ENCODE results near the gene TMPRSS4. TPM values are rescaled to one million over a fixed set of nuclear protein-coding genes. Genes with fewer than 3 reads are reported as not detected.

Gene TMPRSS4
- polyA plus RNA-seq, 3 donors, result not detected

GRCh38 chr11:118133816-118134215, 56.9 kb downstream of the TMPRSS4 start:
- Histone ChIP-seq H3K4me3 (replicated peaks in 1 of 3; ENCODE audit: low read depth in 2 of 3, low read length in 3 of 3) (no peak overlapping the region), H3K36me3 (replicated peaks in 1 of 2; ENCODE audit: control insufficient read depth in 1 of 2, insufficient read depth in 2 of 2, low read length in 2 of 2) (no peaks in the 10 kb centered on the region), H3K9ac (ENCODE audit: insufficient read depth, low read length, poor library complexity, severe bottlenecking) (no peak overlapping the region), H3K27me3 (ENCODE audit: control insufficient read depth in 2 of 2, insufficient read depth in 2 of 2, low read length in 2 of 2) (no peaks in the 10 kb centered on the region), H3K79me2 (ENCODE audit: insufficient read depth, low read length) (no peaks in the 10 kb centered on the region), H3K9me3 (replicated peaks in 1 of 2; ENCODE audit: control insufficient read depth in 1 of 2, insufficient read depth in 1 of 2, low read length in 2 of 2) (no peaks in the 10 kb centered on the region), H3K4me2 (replicated peaks; ENCODE audit: extremely low read depth, low read length, poor library complexity, severe bottlenecking) (no peak overlapping the region), H3K4me1 (ENCODE audit: control insufficient read depth in 1 of 2, insufficient read depth in 2 of 2, low read length in 2 of 2) (peaks cover 13 to 25% of the 10 kb centered on the region in 2 donors), H4K20me1 (ENCODE audit: insufficient read depth, low read length) (no peaks in the 10 kb centered on the region), H3K27ac (ENCODE audit: low read depth in 1 of 2, low read length in 2 of 2) (no peak overlapping the region), H2AFZ (ENCODE audit: insufficient read depth, low read depth, low read length, poor library complexity, severe bottlenecking) (no peak overlapping the region)
- peaks cover 2 to 10% (median 9%) of the 10 kb centered on the region in 3 donors for H3K27me3 Mint-ChIP-seq (ENCODE audit: low read depth in 3 of 3)
- 99% methylated on average over 7 of the region's 10 CpGs for WGBS (ENCODE audit: insufficient coverage)
- no peak for TF ChIP-seq CTCF (IDR thresholded peaks at IDR 0.05)
- H3K4me1 Mint-ChIP-seq, result peaks cover 27% of the 10 kb centered on the region
- H3K9me3 Mint-ChIP-seq, result peaks cover 0 to 2% (median 0%) of the 10 kb centered on the region in 7 donors
- DNase-seq, result no peak
- H3K36me3 Mint-ChIP-seq, result no peaks in the 10 kb centered on the region
- H3K27ac Mint-ChIP-seq, result no peak overlapping the region
- no peak overlapping the region for H3K4me3 Mint-ChIP-seq
- intact Hi-C loops (cut with micrococcal nuclease), result no loop called here

GRCh38 chr11:118135051-118135795, 58.3 kb downstream of the TMPRSS4 start:
- H3K36me3 Mint-ChIP-seq, result no peaks in the 10 kb centered on the region
- Histone ChIP-seq H3K4me3 (replicated peaks in 1 of 3; ENCODE audit: low read depth in 2 of 3, low read length in 3 of 3) (no peak overlapping the region), H4K20me1 (ENCODE audit: insufficient read depth, low read length) (no peaks in the 10 kb centered on the region), H3K79me2 (ENCODE audit: insufficient read depth, low read length) (no peaks in the 10 kb centered on the region), H3K4me1 (ENCODE audit: control insufficient read depth in 1 of 2, insufficient read depth in 2 of 2, low read length in 2 of 2) (peaks cover 0 to 11% of the 10 kb centered on the region in 2 donors), H3K27me3 (ENCODE audit: control insufficient read depth in 2 of 2, insufficient read depth in 2 of 2, low read length in 2 of 2) (no peaks in the 10 kb centered on the region), H3K9me3 (replicated peaks in 1 of 2; ENCODE audit: control insufficient read depth in 1 of 2, insufficient read depth in 1 of 2, low read length in 2 of 2) (no peaks in the 10 kb centered on the region), H3K4me2 (replicated peaks; ENCODE audit: extremely low read depth, low read length, poor library complexity, severe bottlenecking) (no peak overlapping the region), H3K36me3 (replicated peaks in 1 of 2; ENCODE audit: control insufficient read depth in 1 of 2, insufficient read depth in 2 of 2, low read length in 2 of 2) (no peaks in the 10 kb centered on the region), H2AFZ (ENCODE audit: insufficient read depth, low read depth, low read length, poor library complexity, severe bottlenecking) (no peak overlapping the region), H3K27ac (ENCODE audit: low read depth in 1 of 2, low read length in 2 of 2) (no peak overlapping the region), H3K9ac (ENCODE audit: insufficient read depth, low read length, poor library complexity, severe bottlenecking) (no peak overlapping the region)
- H3K27ac Mint-ChIP-seq, result no peak overlapping the region
- H3K9me3 Mint-ChIP-seq, result peaks cover 0 to 2% (median 0%) of the 10 kb centered on the region in 7 donors
- DNase-seq, result no peak
- peaks cover 3 to 14% (median 12%) of the 10 kb centered on the region in 3 donors for H3K27me3 Mint-ChIP-seq (ENCODE audit: low read depth in 3 of 3)
- peaks cover 17% of the 10 kb centered on the region for H3K4me1 Mint-ChIP-seq
- intact Hi-C loops (cut with micrococcal nuclease), result no loop called here
- WGBS (ENCODE audit: insufficient coverage), result 88% methylated on average over 3 of the region's 7 CpGs
- no peak for TF ChIP-seq CTCF (IDR thresholded peaks at IDR 0.05)
- H3K4me3 Mint-ChIP-seq, result no peak overlapping the region

All from CD14-positive monocyte (primary cell).